ENCODE measurements around the gene PTGFRN. TPM values are rescaled to one million over a fixed set of nuclear protein-coding genes. Genes with fewer than 3 reads are reported as not detected.

The PTGFRN gene
- total and polyA plus RNA-seq, 5 experiments from 2014 or later, result 0.09 to 0.47 (median 0.23) TPM; not detected in 2

- no peaks in the 10 kb centered on the region for H3K27me3 Mint-ChIP-seq
- POLR2A ChIA-PET, result interaction anchor here (1.9 kb wide), 1 partner anchor 22 kb away, joined by 11 read pairs; no protein-coding TSS in a partner anchor
- peaks cover 0 to 11% (median 0%) of the 10 kb centered on the region in 9 donors for H3K9me3 Mint-ChIP-seq
- H3K4me3 Mint-ChIP-seq, result peak overlapping the region; percentile 24 to 83 (median 70)
- ATAC-seq (no peak), DNase-seq (no peak)
- peaks cover 37 to 85% (median 72%) of the 10 kb centered on the region in 4 donors for H3K4me1 Mint-ChIP-seq
- peaks cover 0 to 24% (median 21%) of the 10 kb centered on the region in 3 donors for H3K36me3 Mint-ChIP-seq
- H3K27ac Mint-ChIP-seq, result peak overlapping the region; percentile 33 to 100 (median 96)
Measured at GRCh38 chr1:117008656-117009055, 98.9 kb downstream of the PTGFRN start.

GRCh38 chr1:117009132-117009531 is 99.4 kb downstream of the PTGFRN start:
- H3K4me1 Mint-ChIP-seq, result peaks cover 36 to 84% (median 71%) of the 10 kb centered on the region in 4 donors
- no peaks in the 10 kb centered on the region for H3K27me3 Mint-ChIP-seq
- POLR2A ChIA-PET, result interaction anchor here (1.9 kb wide), 1 partner anchor 22 kb away, joined by 11 read pairs; no protein-coding TSS in a partner anchor

GRCh38 chr1:117010310-117010969 is 100.7 kb downstream of the PTGFRN start:
- no peaks in the 10 kb centered on the region for H3K27me3 Mint-ChIP-seq
- ATAC-seq, result no peak
- peak overlapping the region in 8 of 10 donors; percentile 59 to 100 (median 88) for H3K27ac Mint-ChIP-seq
- H3K4me3 Mint-ChIP-seq, result peak overlapping the region in 2 of 10 donors; percentile 22 to 50
- H3K9me3 Mint-ChIP-seq, result peaks cover 0 to 11% (median 0%) of the 10 kb centered on the region in 9 donors
- DNase-seq, result no peak
- peaks cover 30 to 75% (median 64%) of the 10 kb centered on the region in 4 donors for H3K4me1 Mint-ChIP-seq
- POLR2A ChIA-PET, result interaction anchor here (1.9 kb wide), 1 partner anchor 24 kb away, joined by 11 read pairs; no protein-coding TSS in a partner anchor
- peaks cover 0 to 30% (median 25%) of the 10 kb centered on the region in 3 donors for H3K36me3 Mint-ChIP-seq

More at GRCh38 chr1:117009132-117009531, 99.4 kb downstream of the PTGFRN start:
- ATAC-seq, result peak; percentile 44 to 59
- peak in 5 of 10 donors; percentile 22 to 66 (median 49) for DNase-seq
- Mint-ChIP-seq H3K9me3 (peaks cover 0 to 11% (median 0%) of the 10 kb centered on the region in 9 donors), H3K4me3 (peak overlapping the region; percentile 62 to 83 (median 74)), H3K36me3 (peaks cover 0 to 25% (median 22%) of the 10 kb centered on the region in 3 donors), H3K27ac (peak overlapping the region; percentile 85 to 100 (median 96))

- Mint-ChIP-seq H3K4me1 (peaks cover 24 to 69% (median 56%) of the 10 kb centered on the region in 4 donors), H3K4me3 (no peak overlapping the region), H3K9me3 (peaks cover 0 to 6% (median 0%) of the 10 kb centered on the region in 9 donors), H3K27ac (peak overlapping the region in 2 of 10 donors; percentile 15 to 52), H3K36me3 (peaks cover 0 to 36% (median 26%) of the 10 kb centered on the region in 3 donors), H3K27me3 (no peaks in the 10 kb centered on the region)
- ATAC-seq (no peak), DNase-seq (no peak)
- POLR2A ChIA-PET, result no interaction called here
Measured at GRCh38 chr1:117011334-117011733, 101.6 kb downstream of the PTGFRN start.

- POLR2A ChIA-PET, result interaction anchor here (1.0 kb wide), 1 partner anchor 19 kb away, joined by 3 read pairs; no protein-coding TSS in a partner anchor
- DNase-seq (no peak), ATAC-seq (peak in 1 of 2 donors; percentile 37)
- H3K4me3 Mint-ChIP-seq, result no peak overlapping the region
- peak overlapping the region in 8 of 10 donors; percentile 19 to 81 (median 72) for H3K27ac Mint-ChIP-seq
- no peaks in the 10 kb centered on the region for H3K27me3 Mint-ChIP-seq
- H3K36me3 Mint-ChIP-seq, result peaks cover 0 to 47% (median 31%) of the 10 kb centered on the region in 3 donors
- H3K4me1 Mint-ChIP-seq, result peaks cover 19 to 64% (median 41%) of the 10 kb centered on the region in 4 donors
- H3K9me3 Mint-ChIP-seq, result no peaks in the 10 kb centered on the region
Measured at GRCh38 chr1:117013309-117013858, 103.7 kb downstream of the PTGFRN start.

GRCh38 chr1:117014209-117014608 is 104.5 kb downstream of the PTGFRN start:
- ATAC-seq, result no peak
- H3K9me3 Mint-ChIP-seq, result no peaks in the 10 kb centered on the region
- H3K27ac Mint-ChIP-seq, result peak overlapping the region in 3 of 10 donors; percentile 34 to 72 (median 59)
- POLR2A ChIA-PET, result interaction anchor here (1.0 kb wide), 1 partner anchor 18 kb away, joined by 3 read pairs; no protein-coding TSS in a partner anchor
- no peaks in the 10 kb centered on the region for H3K27me3 Mint-ChIP-seq
- peaks cover under 1 to 55% (median 38%) of the 10 kb centered on the region in 3 donors for H3K36me3 Mint-ChIP-seq
- no peak for DNase-seq
- peaks cover 14 to 56% (median 33%) of the 10 kb centered on the region in 4 donors for H3K4me1 Mint-ChIP-seq
- H3K4me3 Mint-ChIP-seq, result no peak overlapping the region

- Mint-ChIP-seq H3K9me3 (no peaks in the 10 kb centered on the region), H3K4me1 (peaks cover 5 to 44% (median 18%) of the 10 kb centered on the region in 4 donors), H3K27ac (no peak overlapping the region), H3K27me3 (no peaks in the 10 kb centered on the region), H3K36me3 (peaks cover 9 to 60% (median 48%) of the 10 kb centered on the region in 3 donors), H3K4me3 (no peak overlapping the region)
- DNase-seq, result no peak
- no peak for ATAC-seq
- POLR2A ChIA-PET, result no interaction called here
Measured at GRCh38 chr1:117015724-117016123, 106.0 kb downstream of the PTGFRN start.

- Mint-ChIP-seq H3K27ac (peak overlapping the region in 2 of 10 donors; percentile 38 to 39), H3K4me1 (peaks cover 5 to 33% (median 13%) of the 10 kb centered on the region in 4 donors), H3K4me3 (no peak overlapping the region), H3K36me3 (peaks cover 9 to 59% (median 43%) of the 10 kb centered on the region in 3 donors), H3K9me3 (no peaks in the 10 kb centered on the region), H3K27me3 (no peaks in the 10 kb centered on the region)
- ATAC-seq (no peak), DNase-seq (no peak)
- POLR2A ChIA-PET, result interaction anchor here (0.5 kb wide), 1 partner anchor 134 kb away, joined by 4 read pairs; no protein-coding TSS in a partner anchor
Measured at GRCh38 chr1:117017062-117017461, 107.3 kb downstream of the PTGFRN start.

- DNase-seq, result no peak
- Mint-ChIP-seq H3K27me3 (no peaks in the 10 kb centered on the region), H3K4me1 (peaks cover 5 to 30% (median 13%) of the 10 kb centered on the region in 4 donors), H3K36me3 (peaks cover 9 to 61% (median 45%) of the 10 kb centered on the region in 3 donors), H3K27ac (peak overlapping the region in 1 of 10 donors; percentile 52), H3K9me3 (no peaks in the 10 kb centered on the region), H3K4me3 (no peak overlapping the region)
- no peak for ATAC-seq
- POLR2A ChIA-PET, result no interaction called here
Measured at GRCh38 chr1:117017648-117018047, 107.9 kb downstream of the PTGFRN start.

- no peak for ATAC-seq
- Mint-ChIP-seq H3K27me3 (peaks cover 0 to 1% (median 0%) of the 10 kb centered on the region in 5 donors), H3K9me3 (no peaks in the 10 kb centered on the region), H3K27ac (peak overlapping the region in 2 of 10 donors; percentile 52 to 83), H3K36me3 (peaks cover 9 to 75% (median 41%) of the 10 kb centered on the region in 3 donors), H3K4me1 (peaks cover 3 to 16% (median 4%) of the 10 kb centered on the region in 4 donors), H3K4me3 (no peak overlapping the region)
- POLR2A ChIA-PET, result no interaction called here
- DNase-seq, result no peak
Measured at GRCh38 chr1:117020526-117021156, 110.9 kb downstream of the PTGFRN start.

GRCh38 chr1:117022114-117022513 is 112.4 kb downstream of the PTGFRN start:
- DNase-seq (no peak), ATAC-seq (no peak)
- POLR2A ChIA-PET, result no interaction called here
- H3K27me3 Mint-ChIP-seq, result peaks cover 0 to 1% (median 0%) of the 10 kb centered on the region in 5 donors
- H3K36me3 Mint-ChIP-seq, result peaks cover 9 to 75% (median 46%) of the 10 kb centered on the region in 3 donors
- peaks cover 3 to 12% (median 4%) of the 10 kb centered on the region in 4 donors for H3K4me1 Mint-ChIP-seq
- H3K27ac Mint-ChIP-seq, result no peak overlapping the region
- H3K9me3 Mint-ChIP-seq, result no peaks in the 10 kb centered on the region
- no peak overlapping the region for H3K4me3 Mint-ChIP-seq

GRCh38 chr1:117025568-117025967 is 115.9 kb downstream of the PTGFRN start:
- Mint-ChIP-seq H3K4me1 (peaks cover 1 to 12% (median 7%) of the 10 kb centered on the region in 4 donors), H3K4me3 (no peak overlapping the region), H3K36me3 (peaks cover 0 to 53% (median 23%) of the 10 kb centered on the region in 3 donors), H3K9me3 (no peaks in the 10 kb centered on the region), H3K27ac (peak overlapping the region in 1 of 10 donors; percentile 13), H3K27me3 (peaks cover 0 to 1% (median 0%) of the 10 kb centered on the region in 5 donors)
- no peak for DNase-seq
- POLR2A ChIA-PET, result no interaction called here
- no peak for ATAC-seq
